Mucosa of rectum (tissue), 2 donors: ENCODE data around the gene PLXNA4.

Experiments used
- H3K27ac ChIP-seq, 2 donors: one replicate each; pipeline ENCODE4 v1.7.0; 2013; ENCODE audit warnings: inconsistent platforms in 2 of 2, low read depth in 2 of 2, low read length in 2 of 2
- H3K27me3 ChIP-seq, 2 donors: one replicate each; pipeline ENCODE4 v1.7.0; 2013; ENCODE audit warnings: low read length in 2 of 2; ENCODE audit not compliant: control insufficient read depth in 2 of 2, insufficient read depth in 2 of 2
- H3K36me3 ChIP-seq, 2 donors: one replicate each; pipeline ENCODE4 v1.7.0; 2013; ENCODE audit warnings: low read length in 2 of 2; ENCODE audit not compliant: control insufficient read depth in 2 of 2, insufficient read depth in 2 of 2
- H3K4me1 ChIP-seq, 2 donors: one replicate each; pipeline ENCODE4 v1.7.0; 2013; ENCODE audit warnings: low read length in 2 of 2, mild to moderate bottlenecking in 1 of 2; ENCODE audit not compliant: control insufficient read depth in 2 of 2, insufficient read depth in 2 of 2
- H3K4me3 ChIP-seq, 2 donors: one replicate each; pipeline ENCODE4 v1.7.0; 2013; ENCODE audit warnings: low read length in 2 of 2
- H3K9ac ChIP-seq, 2 donors: one replicate each; pipeline ENCODE4 v1.7.0; 2013; ENCODE audit warnings: low read length in 2 of 2, low read depth in 1 of 2, mild to moderate bottlenecking in 1 of 2
- H3K9me3 ChIP-seq, 2 donors: one replicate each; pipeline ENCODE4 v1.7.0; 2013; ENCODE audit warnings: low read length in 2 of 2; ENCODE audit not compliant: control insufficient read depth in 2 of 2
- donor health status: healthy.
- donor health status: Normal muscosa, but diverticular disease.

Gene PLXNA4

GRCh38 chr7:132526111-132526740 lies 50.0 kb downstream of the PLXNA4 start:
- no peak overlapping the region for H3K27ac ChIP-seq
- no peaks in the 10 kb centered on the region for H3K4me1 ChIP-seq
- no peaks in the 10 kb centered on the region for H3K36me3 ChIP-seq

GRCh38 chr7:132521423-132521822 lies 54.8 kb downstream of the PLXNA4 start:
- Histone ChIP-seq H3K4me3 (no peak overlapping the region), H3K36me3 (no peaks in the 10 kb centered on the region), H3K9me3 (no peaks in the 10 kb centered on the region), H3K27ac (no peak overlapping the region), H3K4me1 (no peaks in the 10 kb centered on the region), H3K9ac (no peak overlapping the region), H3K27me3 (peaks cover 0 to 3% of the 10 kb centered on the region in 2 donors)

More at GRCh38 chr7:132526111-132526740, 50.0 kb downstream of the PLXNA4 start:
- peaks cover 0 to 3% of the 10 kb centered on the region in 2 donors for H3K27me3 ChIP-seq
- H3K9me3 ChIP-seq, result no peaks in the 10 kb centered on the region
- H3K4me3 ChIP-seq, result no peak overlapping the region
- no peak overlapping the region for H3K9ac ChIP-seq

DNA sequence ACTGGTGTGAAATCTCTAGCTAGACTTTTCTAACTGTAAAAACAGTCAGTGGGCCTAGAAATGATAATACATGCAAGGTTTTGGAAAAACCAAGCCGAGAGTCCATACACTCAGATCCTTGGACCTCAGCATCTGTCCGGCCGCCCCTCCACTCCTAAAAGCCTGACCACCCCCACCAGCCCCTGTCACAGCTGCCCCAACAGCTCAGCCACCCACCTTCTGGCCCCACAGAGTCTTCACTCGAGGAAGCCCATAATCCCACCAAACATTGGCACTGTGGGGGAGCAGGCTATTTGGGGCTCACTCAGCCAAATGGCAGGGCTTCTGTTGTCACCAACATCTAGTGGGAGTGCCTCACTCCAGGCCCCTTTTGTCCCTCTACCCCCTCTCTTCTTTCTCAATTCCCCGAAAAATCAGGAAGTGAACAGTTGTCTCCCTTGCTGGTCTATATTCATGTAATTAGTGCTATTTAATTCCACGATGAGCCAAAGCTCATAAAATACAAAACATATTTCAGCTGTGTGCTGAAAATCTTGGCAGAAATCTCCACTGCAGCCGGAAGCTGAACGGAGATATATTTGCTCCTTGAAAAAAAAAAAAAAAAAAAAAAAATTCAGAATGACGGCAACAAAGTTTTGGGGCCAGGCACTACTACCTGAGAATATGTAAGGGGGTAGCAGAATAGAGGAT lies 55.5 kb downstream of the PLXNA4 start:
- no peaks in the 10 kb centered on the region for H3K9me3 ChIP-seq
- H3K9ac ChIP-seq, result no peak overlapping the region
- no peak overlapping the region for H3K4me3 ChIP-seq
- no peak overlapping the region for H3K27ac ChIP-seq
- no peaks in the 10 kb centered on the region for H3K36me3 ChIP-seq
- peaks cover 0 to 3% of the 10 kb centered on the region in 2 donors for H3K27me3 ChIP-seq
- H3K4me1 ChIP-seq, result no peaks in the 10 kb centered on the region

DNA sequence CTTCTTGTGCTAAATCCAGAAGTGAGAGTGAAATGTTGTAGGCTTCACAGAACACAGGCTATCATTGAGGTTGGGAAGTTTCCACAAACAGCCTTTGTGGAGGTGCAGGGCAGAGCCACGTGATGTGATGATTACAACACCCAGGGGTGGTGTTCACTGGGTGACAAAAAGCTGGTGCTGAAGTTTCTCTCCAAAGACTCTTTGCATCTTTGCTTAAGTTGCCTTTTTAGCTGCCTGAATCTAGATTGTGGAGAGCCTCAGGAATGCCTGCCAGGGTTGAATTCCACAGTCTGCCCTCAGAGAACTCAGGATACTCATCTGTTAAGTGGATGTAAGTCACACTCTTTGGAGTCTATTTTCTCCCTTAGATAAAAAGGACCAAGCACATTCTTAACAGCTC lies 56.3 kb downstream of the PLXNA4 start:
- Histone ChIP-seq H3K27me3 (peaks cover 0 to 1% of the 10 kb centered on the region in 2 donors), H3K4me3 (no peak overlapping the region), H3K9me3 (no peaks in the 10 kb centered on the region), H3K9ac (no peak overlapping the region), H3K36me3 (no peaks in the 10 kb centered on the region), H3K27ac (no peak overlapping the region), H3K4me1 (no peaks in the 10 kb centered on the region)

DNA sequence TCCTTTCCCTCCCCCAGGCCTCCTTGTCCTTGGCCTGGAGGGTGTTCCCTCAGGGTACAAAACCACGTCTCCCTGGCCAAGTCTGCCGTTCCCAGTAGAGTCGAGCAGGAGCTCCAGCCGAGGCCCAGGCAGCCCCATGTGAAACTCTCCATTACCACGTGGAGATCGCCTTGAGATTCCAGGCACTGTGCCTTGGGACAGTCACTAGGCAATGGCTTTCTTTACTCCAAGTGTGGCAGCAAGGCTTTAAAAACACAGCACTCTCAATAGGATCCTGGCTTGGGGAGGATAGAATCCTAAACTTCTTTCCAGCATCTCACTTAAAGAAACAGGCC lies 57.5 kb downstream of the PLXNA4 start:
- Histone ChIP-seq H3K27ac (no peak overlapping the region), H3K9ac (no peak overlapping the region), H3K27me3 (no peaks in the 10 kb centered on the region), H3K4me1 (no peaks in the 10 kb centered on the region), H3K9me3 (no peaks in the 10 kb centered on the region), H3K36me3 (no peaks in the 10 kb centered on the region), H3K4me3 (no peak overlapping the region)

DNA sequence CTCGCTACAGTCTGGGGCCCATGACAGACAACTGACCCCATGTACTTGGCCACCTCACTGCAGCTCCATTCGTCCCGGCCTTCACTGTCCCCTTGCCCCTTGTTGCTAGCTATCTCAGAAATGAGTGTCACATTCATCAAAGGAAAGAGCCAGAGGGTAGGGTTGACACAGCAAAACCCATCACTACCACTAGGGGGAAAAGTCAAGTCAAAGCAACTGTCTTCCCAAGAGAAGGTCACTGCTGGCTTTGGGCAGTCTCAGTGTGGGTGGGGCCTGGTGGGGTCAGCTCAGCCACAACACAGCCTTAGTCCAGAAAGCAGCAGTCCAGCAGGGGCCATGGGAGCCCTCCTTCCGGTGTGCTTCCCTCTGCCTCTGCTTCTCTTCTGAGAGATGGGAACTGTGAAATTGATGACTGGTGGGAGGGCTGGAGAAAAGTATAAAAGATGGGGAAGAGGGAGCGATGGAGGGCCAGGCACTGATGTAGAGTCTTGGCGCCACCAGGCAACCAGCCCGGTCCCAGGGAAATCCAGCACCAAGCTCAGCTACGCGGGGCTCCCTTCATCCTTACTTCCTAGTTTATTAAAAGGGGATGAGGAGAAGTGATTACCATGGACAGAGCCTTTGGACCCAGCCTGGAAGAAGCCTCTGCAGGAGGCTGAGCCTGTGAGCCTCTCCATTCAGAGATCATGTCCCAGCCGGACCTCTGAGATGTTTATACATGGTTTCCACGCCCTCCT lies 58.0 kb downstream of the PLXNA4 start:
- Histone ChIP-seq H3K9ac (no peak overlapping the region), H3K9me3 (no peaks in the 10 kb centered on the region), H3K36me3 (no peaks in the 10 kb centered on the region), H3K27me3 (no peaks in the 10 kb centered on the region), H3K4me1 (no peaks in the 10 kb centered on the region), H3K4me3 (no peak overlapping the region), H3K27ac (no peak overlapping the region)

DNA sequence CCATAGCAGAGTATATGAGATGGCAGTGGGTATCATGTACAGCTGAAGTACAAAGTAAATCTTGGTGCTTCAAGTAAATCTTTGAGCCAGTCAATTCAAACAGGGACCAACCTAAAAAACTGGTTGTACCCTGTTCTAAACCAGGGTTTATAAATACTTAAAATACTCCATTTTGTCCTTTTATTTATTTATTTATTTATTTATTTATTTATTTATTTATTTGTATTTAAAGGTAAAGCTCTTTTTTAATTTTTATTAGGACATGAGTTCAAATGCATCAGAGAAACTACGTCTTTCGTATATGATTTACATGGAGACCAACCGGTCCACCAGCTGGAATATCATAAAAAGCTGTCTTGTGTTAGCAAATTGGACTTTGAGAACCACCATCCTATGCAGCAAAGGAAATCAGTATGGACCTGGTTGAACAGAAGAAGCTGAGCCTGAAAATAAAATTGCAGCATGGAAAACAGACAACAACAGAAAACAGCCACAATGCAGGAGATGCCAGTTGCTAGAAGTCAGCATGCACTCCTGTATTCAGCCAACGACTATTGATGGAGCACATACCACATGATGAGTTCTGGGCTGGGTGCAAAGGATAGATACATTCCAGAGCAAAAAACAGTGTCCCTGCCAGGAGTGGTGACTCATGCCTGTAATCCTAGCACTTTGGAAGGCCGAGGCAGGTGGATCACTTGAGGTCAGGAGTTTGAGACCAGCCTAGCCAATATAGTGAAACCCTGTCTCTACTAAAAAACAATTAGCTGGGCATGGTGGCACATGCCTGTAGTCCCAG lies 60.0 kb downstream of the PLXNA4 start:
- no peaks in the 10 kb centered on the region for H3K4me1 ChIP-seq
- no peak overlapping the region for H3K9ac ChIP-seq
- no peaks in the 10 kb centered on the region for H3K9me3 ChIP-seq
- H3K4me3 ChIP-seq, result no peak overlapping the region
- H3K27me3 ChIP-seq, result no peaks in the 10 kb centered on the region
- H3K36me3 ChIP-seq, result no peaks in the 10 kb centered on the region
- H3K27ac ChIP-seq, result no peak overlapping the region

GRCh38 chr7:132515181-132515580 lies 61.1 kb downstream of the PLXNA4 start:
- H3K4me1 ChIP-seq, result no peaks in the 10 kb centered on the region
- no peak overlapping the region for H3K4me3 ChIP-seq
- no peaks in the 10 kb centered on the region for H3K9me3 ChIP-seq
- no peaks in the 10 kb centered on the region for H3K36me3 ChIP-seq
- no peak overlapping the region for H3K9ac ChIP-seq
- H3K27me3 ChIP-seq, result no peaks in the 10 kb centered on the region
- H3K27ac ChIP-seq, result no peak overlapping the region

DNA sequence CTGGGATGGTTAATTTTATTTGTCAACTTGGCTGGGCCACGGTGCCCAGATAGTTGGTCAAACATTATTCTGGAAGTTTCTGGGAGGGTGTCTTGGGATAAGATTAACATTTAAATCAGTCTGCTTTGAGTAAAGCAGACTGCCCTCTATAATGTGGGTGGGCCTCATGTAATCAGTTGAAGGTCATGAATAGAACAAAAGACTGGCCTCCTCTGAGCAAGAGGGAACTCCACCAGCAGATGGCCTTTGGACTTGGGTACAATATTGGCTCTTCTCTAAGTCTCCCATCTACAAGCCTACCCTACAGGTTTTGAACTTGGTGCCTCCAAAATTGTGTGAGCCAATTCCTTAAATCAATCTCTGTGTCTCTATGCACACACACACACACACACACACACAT lies 61.8 kb downstream of the PLXNA4 start:
- no peak overlapping the region for H3K9ac ChIP-seq
- no peak overlapping the region for H3K27ac ChIP-seq
- H3K4me1 ChIP-seq, result no peaks in the 10 kb centered on the region

DNA sequence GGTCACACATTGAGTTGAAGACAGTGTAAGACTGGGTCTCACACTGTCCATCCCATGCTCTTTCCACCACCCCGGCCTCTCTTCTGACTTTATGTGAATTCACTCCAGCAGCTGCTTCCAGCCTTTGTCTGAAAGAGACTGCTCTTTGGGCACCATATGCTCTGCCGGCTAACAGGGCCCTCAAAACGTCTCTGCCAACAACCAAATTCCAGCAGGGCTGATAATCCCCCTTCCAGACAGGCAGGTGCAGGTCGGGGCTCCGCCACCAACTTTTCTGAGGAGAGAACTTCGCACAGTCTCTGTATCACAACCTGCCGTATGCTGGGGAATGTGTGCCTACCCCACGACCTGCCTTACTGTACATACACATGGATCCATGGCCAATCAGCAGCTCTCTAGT lies 64.3 kb downstream of the PLXNA4 start:
- H3K36me3 ChIP-seq, result no peaks in the 10 kb centered on the region
- no peaks in the 10 kb centered on the region for H3K4me1 ChIP-seq
- H3K4me3 ChIP-seq, result no peak overlapping the region
- no peaks in the 10 kb centered on the region for H3K27me3 ChIP-seq
- H3K9ac ChIP-seq, result no peak overlapping the region
- H3K27ac ChIP-seq, result no peak overlapping the region
- H3K9me3 ChIP-seq, result no peaks in the 10 kb centered on the region

More for the DNA sequence above, 61.8 kb downstream of the PLXNA4 start:
- H3K36me3 ChIP-seq, result no peaks in the 10 kb centered on the region
- H3K4me3 ChIP-seq, result no peak overlapping the region
- H3K27me3 ChIP-seq, result no peaks in the 10 kb centered on the region
- no peaks in the 10 kb centered on the region for H3K9me3 ChIP-seq
